Effector CD4-positive, alpha-beta T cell (primary cell): ENCODE measurements around the gene SLC9B1.
"Not testable (repeated sequence)": the region's sequence is repeated elsewhere in the genome, so short reads cannot be mapped to it uniquely, and the experiment has no call there.

Experiments used
- DNase-seq: peaks from one replicate; pipeline ENCODE4 v3.0.0-alpha.2; 2020

The SLC9B1 gene

DNA sequence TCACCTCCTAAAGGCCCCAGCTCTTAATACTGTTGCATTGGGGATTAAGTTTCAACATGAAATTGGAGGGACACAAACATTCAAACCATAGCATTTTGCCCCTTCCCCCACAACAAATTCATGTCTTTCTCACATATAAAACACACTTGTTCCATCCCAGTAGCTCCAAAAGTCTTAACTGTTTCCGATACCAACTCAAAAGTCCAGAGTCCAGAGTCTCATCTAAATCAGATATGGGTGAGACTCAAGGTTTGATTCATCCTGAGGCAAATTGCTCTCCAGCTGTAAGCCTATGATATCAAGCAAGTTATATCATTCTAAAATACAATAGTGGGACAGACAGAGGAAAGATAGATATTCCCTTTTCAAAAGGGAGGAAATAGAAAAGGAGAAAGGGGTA, 8.7 kb downstream of the SLC9B1 start:
- DNase-seq, result no peak

DNA sequence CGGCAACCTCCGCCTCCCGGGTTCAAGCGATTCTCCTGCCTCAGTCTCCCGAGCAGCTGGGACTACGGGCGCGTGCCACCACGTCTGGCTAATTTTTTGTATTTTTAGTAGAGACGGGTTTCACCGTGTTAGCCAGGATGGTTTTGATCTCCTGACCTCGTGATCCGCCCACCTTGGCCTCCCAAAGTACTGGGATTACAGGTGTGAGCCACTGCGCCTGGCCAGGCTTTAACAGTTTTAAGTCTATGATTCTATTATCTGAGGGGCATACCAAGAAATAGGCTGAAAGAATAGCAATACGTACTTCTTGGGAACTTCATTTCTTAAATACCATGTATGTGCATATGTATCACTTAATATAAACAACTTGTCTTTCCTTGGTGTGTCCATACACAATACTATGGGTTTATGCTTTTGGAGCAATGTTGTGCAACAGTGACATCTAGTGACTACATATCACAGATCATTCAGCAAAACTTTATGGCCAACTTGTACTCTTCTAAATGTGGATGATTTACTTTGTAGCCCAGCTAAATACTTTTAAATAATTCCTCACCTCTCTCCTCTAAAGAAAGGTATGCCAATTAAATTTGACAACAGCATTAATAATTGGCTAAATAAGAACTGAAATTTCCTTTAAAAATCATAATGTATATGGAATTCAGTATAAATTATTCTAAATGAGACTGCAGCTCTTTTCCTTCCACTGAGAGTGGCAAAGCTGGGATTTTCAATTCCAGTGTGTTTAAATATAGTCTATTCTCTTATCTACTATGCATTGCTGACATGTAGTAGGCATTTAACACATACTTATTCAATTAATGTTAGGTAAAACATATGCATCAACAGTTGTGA, 10.4 kb downstream of the SLC9B1 start:
- peak; percentile 12 for DNase-seq

DNA sequence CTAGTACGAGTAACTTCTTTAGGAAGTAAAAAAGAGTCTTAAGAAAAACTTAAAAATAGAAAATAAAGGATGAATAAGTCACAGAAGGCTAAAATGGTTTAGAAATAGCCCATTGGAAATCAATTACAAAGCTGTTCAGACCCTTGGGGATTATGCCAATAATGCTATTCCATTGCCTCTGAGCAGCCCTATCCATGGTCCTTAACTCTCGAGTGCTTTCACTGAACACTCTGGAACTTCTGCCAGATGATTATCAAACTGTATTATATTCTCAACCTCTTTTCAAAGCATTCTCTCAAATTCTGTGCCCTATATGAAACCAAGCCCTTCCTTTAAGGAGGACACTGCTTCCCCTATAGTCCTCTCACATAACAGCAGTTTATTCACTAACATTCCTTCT, 17.0 kb downstream of the SLC9B1 start:
- DNase-seq, result no peak

DNA sequence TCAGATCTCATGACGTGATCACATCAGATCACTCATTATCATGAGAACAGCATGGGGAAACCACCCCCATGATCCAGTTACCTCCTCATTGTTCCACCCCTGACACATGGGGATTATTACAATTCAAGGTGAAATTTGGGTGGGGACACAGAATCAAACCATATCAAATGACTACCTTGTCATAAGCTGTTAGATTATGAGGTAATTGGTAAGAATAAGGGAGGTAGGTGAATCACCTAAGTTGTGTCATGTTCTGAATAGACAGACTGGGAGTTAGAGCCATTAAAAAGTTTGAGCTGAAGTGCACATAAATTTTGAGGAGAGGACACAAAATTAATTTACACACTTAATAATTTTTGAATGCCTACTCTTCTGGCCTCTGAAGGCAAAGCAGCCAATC, 24.7 kb downstream of the SLC9B1 start:
- DNase-seq, result no peak

DNA sequence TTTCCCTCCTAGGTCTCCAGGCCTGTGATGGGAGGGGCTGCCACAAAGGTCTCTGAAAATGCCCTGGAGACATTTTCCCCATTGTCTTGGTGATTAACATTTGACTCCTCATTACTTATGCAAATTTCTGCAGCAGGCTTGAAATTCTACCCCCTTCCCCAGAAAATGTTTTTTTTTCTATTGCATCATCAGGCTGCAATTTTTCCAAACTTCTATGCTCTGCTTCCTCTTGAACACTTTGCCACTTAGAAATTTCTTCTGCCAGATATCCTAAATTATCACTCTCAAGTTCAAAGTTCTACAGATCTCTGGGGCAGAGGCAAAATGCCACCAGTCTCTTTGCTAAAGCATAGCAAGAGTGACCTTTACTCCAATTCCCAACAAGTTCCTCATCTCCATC, 25.5 kb downstream of the SLC9B1 start:
- DNase-seq, result not testable (repeated sequence)

DNA sequence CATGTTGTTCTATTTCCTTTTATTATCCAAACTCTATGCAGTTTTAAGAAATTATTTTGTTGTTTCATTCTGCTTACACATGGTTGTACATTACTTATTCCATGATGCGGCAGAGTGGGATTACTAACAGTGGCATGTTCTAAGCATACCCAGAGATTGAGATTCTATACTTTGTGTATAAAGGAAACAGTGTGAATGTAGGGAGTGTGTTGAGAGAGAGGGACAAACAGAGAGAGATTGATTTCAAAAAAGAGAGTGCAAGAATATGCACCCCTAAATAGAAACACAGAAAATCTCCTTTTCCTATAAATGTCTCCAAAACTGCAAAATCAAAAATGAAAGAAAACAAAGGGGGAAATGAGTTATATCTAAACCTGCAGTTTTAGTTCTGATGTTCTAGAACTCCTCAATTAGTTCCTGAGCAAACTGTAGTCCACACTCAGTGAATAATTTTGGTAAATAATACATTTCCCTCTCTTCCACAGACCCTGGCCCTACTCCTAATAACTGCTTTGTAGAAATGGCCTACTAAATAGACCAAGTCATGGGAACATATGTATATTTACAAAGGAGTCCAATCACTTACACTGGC, 31.0 kb downstream of the SLC9B1 start:
- no peak for DNase-seq

DNA sequence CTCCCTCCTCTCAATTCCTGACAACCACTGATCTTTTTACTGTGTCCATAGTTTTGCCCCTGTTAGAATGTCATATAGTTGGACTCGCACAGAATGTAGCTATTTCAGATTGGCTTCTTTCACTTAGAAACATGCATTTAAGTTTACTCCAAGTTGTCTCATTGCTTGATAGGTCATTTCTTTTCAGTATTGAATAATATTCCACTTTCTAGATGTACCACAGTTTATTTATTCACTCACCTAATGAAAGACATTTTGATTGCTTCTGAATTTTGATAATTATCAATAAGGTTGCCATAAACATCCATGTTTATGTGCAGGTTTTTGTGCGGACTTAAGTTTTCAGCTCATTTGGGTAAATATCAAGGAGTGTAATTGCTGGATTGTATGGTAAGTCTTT, 38.5 kb downstream of the SLC9B1 start:
- no peak for DNase-seq

DNA sequence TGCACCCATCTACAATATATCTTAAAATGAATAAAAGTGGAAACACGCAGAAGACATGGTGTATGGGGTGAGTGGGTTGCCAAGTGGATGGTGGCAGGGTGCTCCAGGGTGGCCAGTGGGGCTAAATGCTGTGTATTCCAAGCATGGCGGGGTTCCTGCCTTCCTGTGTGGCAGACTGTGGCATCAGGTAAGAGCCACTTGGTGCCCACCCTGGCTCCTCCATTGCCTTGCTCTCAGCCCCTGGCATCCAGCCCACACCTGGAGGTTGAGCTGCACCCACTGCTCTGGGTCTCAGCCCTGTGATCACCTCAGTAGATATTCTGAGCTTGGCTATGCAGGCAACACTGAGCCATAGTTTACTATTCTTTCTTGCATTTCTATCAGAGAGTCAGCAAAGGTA, 57.7 kb downstream of the SLC9B1 start:
- not testable (repeated sequence) for DNase-seq

DNA sequence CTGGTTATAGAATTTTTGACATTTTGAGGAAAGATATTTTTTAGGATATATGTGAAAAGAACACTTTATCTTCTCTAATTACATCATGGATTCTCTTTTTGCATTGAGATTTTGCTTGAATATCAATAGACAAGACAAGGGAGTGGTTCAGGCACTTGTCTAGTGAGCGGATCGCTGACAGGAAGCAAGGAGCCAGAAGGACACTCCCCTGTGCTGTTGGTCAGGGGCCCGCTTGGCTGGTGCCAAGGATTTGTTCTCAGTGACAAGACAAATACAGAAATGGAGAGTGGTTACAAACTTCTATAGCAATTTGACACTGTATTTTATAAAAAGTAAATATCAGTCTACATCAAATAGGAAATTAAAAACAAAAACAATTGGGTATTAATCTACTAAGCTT, 60.0 kb downstream of the SLC9B1 start:
- DNase-seq, result no peak

DNA sequence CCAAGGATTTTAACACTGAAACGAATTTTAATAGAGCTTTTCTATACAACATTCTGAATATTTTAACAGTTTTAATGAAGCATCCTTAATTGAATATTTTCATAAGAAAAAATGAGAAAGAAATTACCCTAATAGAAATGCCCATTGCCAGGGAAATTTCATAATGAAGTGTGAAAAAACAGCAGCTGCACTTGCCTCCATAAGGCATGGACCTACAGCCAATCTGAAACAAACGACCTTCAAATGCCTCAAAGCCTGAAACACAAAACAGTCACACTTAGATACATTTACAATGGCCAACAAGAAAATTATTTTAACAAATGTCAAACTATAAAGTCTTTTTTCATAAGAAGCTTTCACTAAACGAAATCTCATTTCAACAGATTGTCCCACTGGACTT, 74.4 kb downstream of the SLC9B1 start:
- DNase-seq, result no peak

DNA sequence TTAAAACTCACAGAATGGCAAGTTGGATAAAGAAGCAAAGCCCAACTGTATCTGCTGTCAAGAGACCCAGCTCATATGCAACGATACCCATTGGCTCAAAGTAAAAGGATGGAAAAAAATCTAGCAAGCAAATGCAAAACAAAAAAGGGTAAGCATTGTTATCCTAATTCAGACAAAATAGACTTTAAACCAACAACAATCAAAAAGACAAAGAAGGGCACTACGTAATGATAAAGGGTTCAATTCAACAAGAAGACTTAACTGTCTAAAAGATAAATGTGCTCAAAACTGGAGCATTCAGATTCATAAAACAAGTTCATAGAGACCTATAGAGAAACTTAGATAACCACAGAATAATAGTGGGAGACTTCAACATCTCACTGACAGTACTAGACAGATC, 81.4 kb downstream of the SLC9B1 start:
- DNase-seq, result not testable (repeated sequence)

DNA sequence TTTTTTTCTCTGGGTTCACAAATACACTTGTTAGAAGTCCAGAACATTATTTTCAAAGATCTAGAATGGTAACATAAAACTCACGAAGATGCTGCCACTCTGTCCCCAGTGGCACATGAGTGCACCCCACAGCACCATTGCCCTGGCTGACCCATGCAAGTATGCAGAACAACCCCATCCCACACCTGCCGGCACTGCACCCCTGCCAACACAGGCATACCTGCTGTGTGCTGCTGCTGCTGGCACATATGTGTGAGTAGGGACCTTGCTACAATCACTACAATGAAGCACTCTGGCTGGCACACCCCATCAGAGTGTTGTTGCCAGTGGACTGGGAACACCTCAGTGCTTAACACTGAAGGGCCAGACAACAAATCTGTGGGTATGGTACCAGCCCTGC, 83.8 kb downstream of the SLC9B1 start:
- no peak for DNase-seq

DNA sequence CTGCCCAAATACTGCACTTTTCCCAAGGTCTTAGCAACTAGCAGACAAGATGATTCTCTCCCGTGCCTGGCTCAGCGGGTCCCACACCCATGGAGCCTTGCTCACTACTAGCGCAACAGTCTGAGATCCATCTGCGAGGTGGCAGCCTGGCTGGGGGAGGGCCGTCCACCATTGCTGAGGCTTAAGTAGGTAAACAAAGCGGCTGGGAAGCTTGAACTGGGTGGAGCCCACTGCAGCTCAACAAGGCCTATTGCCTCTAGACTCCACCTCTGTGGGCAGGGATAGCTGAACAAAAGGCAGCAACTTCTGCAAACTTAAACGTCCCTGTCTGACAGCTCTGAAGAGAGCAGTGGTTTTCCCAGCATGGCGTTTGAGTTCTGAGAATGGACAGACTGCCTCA, 99.8 kb downstream of the SLC9B1 start:
- not testable (repeated sequence) for DNase-seq

DNA sequence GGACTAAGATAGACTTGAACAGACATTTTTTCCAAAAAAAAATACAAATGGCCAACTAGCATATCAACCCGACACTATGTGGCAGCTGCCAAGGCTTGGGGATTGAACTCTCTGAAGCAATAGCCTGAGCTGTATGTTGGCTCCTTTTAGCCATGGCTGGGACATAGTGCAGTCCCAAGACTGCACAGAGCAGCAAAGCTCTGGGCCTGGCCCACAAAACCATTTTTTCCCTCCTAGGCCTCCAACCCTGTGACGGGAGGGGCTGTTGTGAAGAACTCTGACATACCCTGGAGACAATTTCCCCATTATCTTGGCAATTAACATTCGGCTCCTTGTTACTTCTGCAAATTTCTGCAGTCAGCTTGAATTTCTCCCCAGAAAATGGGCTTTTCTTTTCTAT, 100.6 kb downstream of the SLC9B1 start:
- DNase-seq, result no peak

DNA sequence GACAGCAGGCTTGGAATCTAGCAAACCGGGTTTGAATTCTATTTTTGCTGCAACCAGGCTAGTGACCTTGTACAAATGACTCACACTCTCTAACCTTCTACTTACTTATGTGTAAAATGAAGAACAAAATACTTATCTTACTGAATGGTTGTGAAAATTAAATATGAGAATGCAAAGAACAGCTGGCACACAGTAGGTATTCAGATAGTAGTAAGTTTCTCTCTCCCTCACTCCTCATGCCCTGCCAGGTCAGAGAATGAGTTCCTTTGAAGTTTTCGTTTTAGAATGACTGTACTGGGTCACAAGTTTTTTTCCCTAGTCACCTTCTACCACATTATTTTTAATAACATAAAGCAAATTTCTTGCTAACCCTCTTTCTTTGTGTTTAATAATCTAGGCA, 117.7 kb downstream of the SLC9B1 start:
- no peak for DNase-seq

DNA sequence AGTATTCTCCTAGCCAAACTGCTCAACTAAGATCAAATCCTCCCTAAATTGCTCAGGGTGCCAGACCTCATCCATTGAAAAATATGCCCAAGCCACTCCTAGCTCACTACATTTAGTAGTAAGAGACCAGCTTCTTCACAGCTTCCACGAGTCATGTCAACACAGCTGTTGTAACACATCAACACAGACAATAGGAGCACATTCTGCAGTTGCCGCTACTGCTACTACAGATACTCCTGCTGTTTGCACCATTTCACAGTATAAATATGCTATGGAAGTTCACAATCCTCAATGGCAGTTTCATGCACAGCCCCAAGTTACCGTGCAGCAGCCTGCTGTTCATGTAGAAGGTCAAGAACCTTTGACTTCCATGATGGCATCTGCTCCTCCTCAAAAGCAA, 121.9 kb downstream of the SLC9B1 start:
- DNase-seq, result not testable (repeated sequence)

DNA sequence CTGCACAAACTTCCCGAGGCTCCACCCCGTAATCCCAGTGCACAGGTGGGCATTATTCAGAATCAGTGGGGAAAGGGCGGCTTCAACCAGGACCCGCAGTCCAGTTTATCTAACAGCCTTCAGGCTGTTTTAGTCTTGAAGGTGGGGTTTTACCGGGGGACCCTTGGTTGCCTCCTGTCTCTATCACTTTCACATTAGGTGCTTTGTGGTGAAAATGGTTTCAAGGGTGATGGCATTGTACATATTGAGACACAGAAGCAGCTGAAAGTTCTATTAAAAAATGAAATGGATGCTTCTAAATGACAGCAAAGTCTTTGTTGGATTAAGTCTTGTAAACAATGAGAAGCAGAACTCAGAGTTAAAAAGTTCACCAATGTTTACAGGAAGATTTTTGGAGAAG, 123.0 kb downstream of the SLC9B1 start:
- DNase-seq, result not testable (repeated sequence)

DNA sequence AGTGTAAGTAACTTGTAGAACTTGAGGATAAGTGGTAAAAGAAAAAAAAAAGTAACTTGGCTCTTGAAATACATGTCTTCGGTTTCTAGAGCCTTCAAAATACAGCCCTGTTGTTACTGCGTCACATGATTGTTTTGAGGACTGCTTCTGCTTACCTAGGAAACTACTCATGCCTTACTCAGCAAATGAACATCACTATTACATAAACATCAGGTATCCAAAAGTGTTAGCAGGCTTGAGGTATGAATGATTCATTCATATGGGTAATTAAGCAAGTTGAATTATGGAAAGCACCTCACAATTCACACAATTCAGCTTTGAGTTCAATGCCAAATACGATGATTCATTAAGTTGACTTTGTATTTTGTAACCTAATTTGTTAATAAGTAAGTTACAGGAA, 129.6 kb downstream of the SLC9B1 start:
- DNase-seq, result not testable (repeated sequence)

DNA sequence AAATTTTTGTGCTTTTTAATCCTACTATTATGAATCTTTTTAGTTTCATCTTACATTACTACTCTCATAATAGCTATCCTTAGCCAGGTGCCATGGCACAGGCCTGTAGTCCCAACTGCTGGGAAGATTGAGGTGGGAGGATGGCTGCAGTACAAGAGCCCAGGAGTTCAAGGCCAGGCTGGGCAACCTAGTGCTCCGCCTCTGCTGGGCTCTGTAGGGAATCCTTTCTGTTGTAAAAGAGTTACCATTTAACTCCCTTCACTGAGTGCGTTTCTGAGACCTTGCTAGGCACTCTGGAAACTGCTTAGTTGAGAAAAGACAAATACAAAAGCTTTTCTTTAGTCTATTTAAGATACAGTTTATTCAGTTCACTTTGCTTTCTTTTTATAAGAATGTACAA, 130.9 kb downstream of the SLC9B1 start:
- not testable (repeated sequence) for DNase-seq

DNA sequence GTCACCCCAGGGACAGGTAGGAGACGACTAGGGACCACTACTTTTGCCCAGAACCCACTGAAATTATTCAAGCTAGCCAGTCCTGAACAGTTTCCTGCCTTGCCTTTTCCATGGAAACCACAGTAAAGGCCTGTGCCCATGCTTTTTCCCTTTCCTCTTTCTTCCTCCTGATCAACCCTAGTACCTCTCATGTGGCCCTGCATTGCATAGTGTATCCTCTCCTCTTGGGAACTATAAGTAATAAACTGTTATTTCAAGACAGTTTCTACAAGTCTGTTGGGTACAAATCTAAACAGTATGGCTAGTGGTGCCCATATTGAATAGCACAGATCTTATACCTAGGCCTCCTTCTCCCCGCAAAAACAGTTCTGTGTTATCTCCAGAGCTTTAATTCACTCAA, 136.2 kb downstream of the SLC9B1 start:
- no peak for DNase-seq

DNA sequence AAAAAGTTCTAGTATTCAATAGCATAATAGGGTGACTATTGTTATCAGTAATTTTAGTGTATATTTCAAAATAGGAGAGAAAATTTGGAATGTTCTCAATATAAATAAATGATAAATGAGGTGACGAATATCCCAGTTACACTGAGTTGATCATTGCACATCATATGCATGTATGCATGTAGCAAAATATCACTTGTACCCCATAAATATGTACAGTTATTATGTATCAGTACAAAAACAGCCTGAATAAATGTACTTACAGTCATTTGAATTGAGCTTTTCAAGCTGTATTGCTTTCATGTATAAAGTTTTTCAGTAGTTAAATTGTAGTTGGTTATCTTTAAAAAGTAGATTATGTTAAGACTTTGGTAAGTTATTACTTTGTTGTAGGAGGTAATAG, 138.2 kb downstream of the SLC9B1 start:
- DNase-seq, result no peak

DNA sequence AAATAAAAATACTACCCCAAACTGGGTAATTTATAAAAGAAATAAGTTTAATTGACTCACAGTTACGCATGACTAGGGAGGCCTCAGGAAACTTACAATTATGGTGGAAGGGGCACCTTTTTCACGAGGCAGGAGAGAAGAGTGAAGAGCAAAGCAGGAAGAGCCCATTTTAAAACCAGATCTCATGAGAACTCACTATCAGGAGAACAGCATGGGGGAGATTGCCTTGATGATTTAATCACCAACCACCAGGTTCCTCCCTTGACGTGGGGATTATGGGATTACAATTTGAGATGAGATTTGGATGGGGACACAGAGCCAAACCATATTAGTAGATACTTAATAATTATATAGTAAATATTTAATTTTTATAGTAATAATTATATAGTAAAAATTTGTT, 140.6 kb downstream of the SLC9B1 start:
- DNase-seq, result no peak

DNA sequence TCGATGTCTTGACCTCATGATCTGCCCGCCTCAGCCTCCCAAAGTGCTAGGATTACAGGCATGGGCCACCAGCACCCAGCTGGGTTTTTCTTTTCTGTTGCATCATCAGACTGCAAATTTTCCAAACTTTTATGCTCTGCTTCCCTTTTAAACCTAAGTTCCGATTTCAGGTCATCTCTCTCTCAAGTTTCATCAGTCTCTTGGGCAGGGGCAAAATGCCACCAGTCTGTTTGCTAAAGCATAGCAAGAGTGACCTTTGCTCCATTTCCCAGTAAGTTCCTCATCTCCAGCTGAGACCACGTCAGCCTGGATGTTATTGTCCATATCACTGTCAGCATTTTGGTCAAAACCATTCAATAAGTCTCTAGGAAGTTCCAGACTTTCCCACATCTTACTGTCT, 141.2 kb downstream of the SLC9B1 start:
- not testable (repeated sequence) for DNase-seq

DNA sequence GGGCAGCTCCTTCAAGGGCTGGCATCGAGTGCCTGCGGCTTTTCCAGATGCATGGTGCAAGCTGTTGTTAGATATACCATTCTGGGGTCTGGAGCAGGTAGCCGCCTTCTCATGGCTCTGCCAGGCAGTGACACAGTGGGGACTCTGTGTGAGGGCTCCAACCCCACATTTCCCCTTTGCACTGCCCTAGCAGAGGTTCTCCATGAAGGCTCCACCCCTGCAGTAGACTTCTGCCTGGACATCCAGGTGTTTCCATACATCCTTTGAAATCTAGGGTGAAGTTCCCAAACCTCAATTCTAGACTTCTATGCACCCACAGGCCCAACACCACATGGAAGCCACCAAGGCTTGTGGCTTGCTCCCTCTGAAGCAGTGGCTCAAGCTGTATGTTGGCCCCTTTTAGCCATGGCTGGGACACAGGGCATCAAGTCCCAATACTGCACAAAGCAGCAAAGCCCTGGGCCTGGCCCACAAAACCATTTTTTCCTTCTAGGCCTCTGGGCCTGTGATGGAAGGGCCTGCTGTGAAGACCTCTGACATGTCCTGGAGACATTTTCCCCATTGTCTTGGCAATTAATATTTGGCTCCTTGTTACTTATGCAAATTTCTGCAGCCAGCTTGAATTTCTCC, 141.9 kb downstream of the SLC9B1 start:
- not testable (repeated sequence) for DNase-seq
